ENCODE data around the gene ZNF827.
A peak's percentile ranks its signal among the peaks of the same experiment; 100 is the strongest.

Gene ZNF827

DNA sequence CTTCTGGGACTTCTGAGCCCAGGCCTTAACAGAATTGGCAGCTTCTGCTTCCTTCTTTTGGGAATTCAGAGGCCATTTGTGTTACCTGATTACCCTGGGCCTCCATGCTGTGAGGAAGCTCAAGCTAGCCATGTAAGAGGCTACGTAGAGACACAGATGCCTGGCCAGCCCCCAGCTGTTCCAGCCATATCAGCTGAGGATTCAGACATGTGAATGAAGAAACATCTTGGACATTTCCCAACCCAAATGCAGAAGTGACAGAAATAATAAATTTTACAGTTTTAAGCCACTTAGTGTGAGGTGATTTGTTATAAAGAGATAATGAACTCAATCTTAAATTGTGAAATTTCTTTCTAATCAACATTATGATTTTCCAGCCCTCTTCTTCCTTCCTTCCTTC lies 18.7 kb upstream of the ZNF827 start:
- H3K27ac ChIP-seq, result no peak overlapping the region
- TF ChIP-seq, protein P1, sequence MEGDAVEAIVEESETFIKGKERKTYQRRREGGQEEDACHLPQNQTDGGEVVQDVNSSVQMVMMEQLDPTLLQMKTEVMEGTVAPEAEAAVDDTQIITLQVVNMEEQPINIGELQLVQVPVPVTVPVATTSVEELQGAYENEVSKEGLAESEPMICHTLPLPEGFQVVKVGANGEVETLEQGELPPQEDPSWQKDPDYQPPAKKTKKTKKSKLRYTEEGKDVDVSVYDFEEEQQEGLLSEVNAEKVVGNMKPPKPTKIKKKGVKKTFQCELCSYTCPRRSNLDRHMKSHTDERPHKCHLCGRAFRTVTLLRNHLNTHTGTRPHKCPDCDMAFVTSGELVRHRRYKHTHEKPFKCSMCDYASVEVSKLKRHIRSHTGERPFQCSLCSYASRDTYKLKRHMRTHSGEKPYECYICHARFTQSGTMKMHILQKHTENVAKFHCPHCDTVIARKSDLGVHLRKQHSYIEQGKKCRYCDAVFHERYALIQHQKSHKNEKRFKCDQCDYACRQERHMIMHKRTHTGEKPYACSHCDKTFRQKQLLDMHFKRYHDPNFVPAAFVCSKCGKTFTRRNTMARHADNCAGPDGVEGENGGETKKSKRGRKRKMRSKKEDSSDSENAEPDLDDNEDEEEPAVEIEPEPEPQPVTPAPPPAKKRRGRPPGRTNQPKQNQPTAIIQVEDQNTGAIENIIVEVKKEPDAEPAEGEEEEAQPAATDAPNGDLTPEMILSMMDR (conservative IDR thresholded peaks at IDR 0.05), result no peak
- TF ChIP-seq ZFX (IDR thresholded peaks at IDR 0.05), result no peak

GRCh38 chr4:145956288-145956890 lies 17.8 kb upstream of the ZNF827 start:
- H3K27ac ChIP-seq, result no peak overlapping the region
- TF ChIP-seq ZFX (IDR thresholded peaks at IDR 0.05), result no peak
- TF ChIP-seq, protein P1 (conservative IDR thresholded peaks at IDR 0.05), result peak; percentile 85

- H3K27ac ChIP-seq, result no peak overlapping the region; the same call in 1 of the 2 replicates
- no peak for TF ChIP-seq ZFX (IDR thresholded peaks at IDR 0.05)
- TF ChIP-seq, protein P1 (conservative IDR thresholded peaks at IDR 0.05), result no peak
Observed at GRCh38 chr4:145954924-145955339, 16.3 kb upstream of the ZNF827 start.

- H3K27ac ChIP-seq, result no peak overlapping the region
- TF ChIP-seq ZFX (IDR thresholded peaks at IDR 0.05), result no peak
- TF ChIP-seq, protein P1 (conservative IDR thresholded peaks at IDR 0.05), result no peak
Observed at GRCh38 chr4:145951931-145952330, 13.3 kb upstream of the ZNF827 start.

DNA sequence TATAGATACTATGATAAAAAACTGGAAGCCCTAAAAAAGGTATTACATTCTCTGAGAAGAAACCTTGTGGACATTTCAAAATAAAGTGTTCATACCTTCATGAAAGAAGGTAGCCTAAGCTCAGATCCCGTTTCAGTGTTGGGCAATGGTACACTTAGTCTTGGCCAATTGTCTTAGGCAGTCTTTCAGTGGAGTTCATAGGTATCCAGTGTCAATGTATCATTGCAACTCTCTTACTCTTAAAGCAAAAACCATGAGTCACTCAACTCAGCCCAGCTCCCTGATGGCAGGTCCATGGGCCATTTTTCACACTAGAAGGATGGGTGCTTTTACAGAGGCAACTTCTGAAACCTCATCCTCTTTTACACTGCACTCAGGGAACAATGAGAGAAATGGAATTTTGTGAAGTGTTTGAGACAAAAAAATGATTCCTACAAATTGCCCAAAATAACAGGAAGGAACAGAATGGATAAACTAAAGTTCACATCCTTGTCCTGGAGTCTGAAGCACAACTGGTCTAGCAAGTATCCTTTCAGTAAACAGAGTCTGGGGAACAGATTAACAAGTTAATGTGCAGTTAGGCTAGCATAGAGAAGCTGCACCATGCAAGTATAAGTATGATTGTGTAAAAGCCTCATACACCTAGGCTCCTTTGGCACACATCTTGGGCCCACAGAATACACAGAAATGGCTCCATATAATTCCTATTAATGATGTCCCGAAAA lies 7.0 kb upstream of the ZNF827 start:
- peak overlapping the region; percentile 63; the same call in 1 of the 2 replicates for H3K27ac ChIP-seq
- TF ChIP-seq, protein P1 (conservative IDR thresholded peaks at IDR 0.05), result no peak
- no peak for TF ChIP-seq ZFX (IDR thresholded peaks at IDR 0.05)

GRCh38 chr4:145944886-145945285 lies 6.3 kb upstream of the ZNF827 start:
- H3K27ac ChIP-seq, result no peak overlapping the region
- no peak for TF ChIP-seq ZFX (IDR thresholded peaks at IDR 0.05)
- TF ChIP-seq, protein P1 (conservative IDR thresholded peaks at IDR 0.05), result no peak

GRCh38 chr4:145939856-145940255 lies 1.2 kb upstream of the ZNF827 start:
- TF ChIP-seq, protein P1 (conservative IDR thresholded peaks at IDR 0.05), result no peak
- H3K27ac ChIP-seq, result no peak overlapping the region
